BLaER1 treated with 17β-estradiol and CSF1 and Interleukin-3, amounts not matched to agents 10 nM and 100 nM (cell line): ENCODE data around the gene ACOT8.
A peak's percentile ranks its signal among the peaks of the same experiment; 100 is the strongest.
"Not testable (repeated sequence)": the region's sequence is repeated elsewhere in the genome, so short reads cannot be mapped to it uniquely, and the experiment has no call there.

Source experiments
- H3K27ac ChIP-seq, 11 experiments: shearing (Covaris generic); formaldehyde crosslinking; 2 replicates each; pipeline ENCODE4 v1.8.1; 2022
- H3K27me3 ChIP-seq, 11 experiments: shearing (Covaris generic); formaldehyde crosslinking; 2 replicates each; pipeline ENCODE4 v1.8.1; 2022
- H3K36me3 ChIP-seq, 11 experiments: shearing (Covaris generic); formaldehyde crosslinking; 2 replicates each; pipeline ENCODE4 v1.8.1; 2022
- H3K4me1 ChIP-seq, 10 experiments: shearing (Covaris generic); formaldehyde crosslinking; 2 replicates each; pipeline ENCODE4 v1.8.1; 2022
- H3K4me2 ChIP-seq, 11 experiments: shearing (Covaris generic); formaldehyde crosslinking; 2 replicates each; pipeline ENCODE4 v1.8.1; 2022
- H3K4me3 ChIP-seq, 10 experiments: shearing (Covaris generic); formaldehyde crosslinking; 2 replicates each; pipeline ENCODE4 v1.8.1; 2022
- H3K9ac ChIP-seq, 11 experiments: shearing (Covaris generic); formaldehyde crosslinking; 2 replicates each; pipeline ENCODE4 v1.8.1; 2022
- H3K9me3 ChIP-seq, 11 experiments: shearing (Covaris generic); formaldehyde crosslinking; replicated peaks in 1 of 11; 2 replicates each; pipeline ENCODE4 v1.8.1; 2022
- H4K20me1 ChIP-seq, 11 experiments: shearing (Covaris generic); formaldehyde crosslinking; 2 replicates each; pipeline ENCODE4 v1.8.1; 2022
- Cebpa-rat ChIP-seq, 11 experiments: shearing (Covaris generic); IDR thresholded peaks; 2 replicates each; pipeline ENCODE4 v1.8.1; 2022

Gene ACOT8

GRCh38 chr20:45813489-45813888, 43.7 kb downstream of the ACOT8 start:
- Histone ChIP-seq H3K9me3 (peaks cover 0 to 23% (median 20%) of the 10 kb centered on the region in 11 experiments; a peak in 20 of 22 replicates), H3K4me2 (peak overlapping the region; percentile 78 to 93 (median 87)), H3K4me3 (peak overlapping the region in 9 of 10 experiments; percentile 60 to 84 (median 72); a peak in 18 of 20 replicates), H3K4me1 (peaks cover 21 to 49% (median 39%) of the 10 kb centered on the region in 10 experiments), H4K20me1 (peaks cover 0 to 23% (median 0%) of the 10 kb centered on the region in 11 experiments; a peak in 9 of 22 replicates), H3K27me3 (peaks cover 0 to 19% (median 14%) of the 10 kb centered on the region in 11 experiments; a peak in 10 of 22 replicates), H3K27ac (peak overlapping the region in 9 of 11 experiments; percentile 76 to 92 (median 85); a peak in 18 of 22 replicates), H3K36me3 (peaks cover 34 to 72% (median 67%) of the 10 kb centered on the region in 11 experiments), H3K9ac (peak overlapping the region; percentile 61 to 90 (median 84); a peak in 20 of 22 replicates)
- no peak for TF ChIP-seq Cebpa-rat (IDR thresholded peaks at IDR 0.05)

- Histone ChIP-seq H3K4me3 (peak overlapping the region; percentile 56 to 84 (median 72)), H4K20me1 (peaks cover 0 to 23% (median 0%) of the 10 kb centered on the region in 11 experiments; a peak in 9 of 22 replicates), H3K27ac (peak overlapping the region in 10 of 11 experiments; percentile 39 to 92 (median 85); a peak in 19 of 22 replicates), H3K36me3 (peaks cover 39 to 78% (median 72%) of the 10 kb centered on the region in 11 experiments), H3K9ac (peak overlapping the region; percentile 61 to 90 (median 84)), H3K27me3 (peaks cover 0 to 19% (median 14%) of the 10 kb centered on the region in 11 experiments; a peak in 10 of 22 replicates), H3K4me2 (peak overlapping the region; percentile 78 to 93 (median 87)), H3K9me3 (peaks cover 0 to 23% (median 20%) of the 10 kb centered on the region in 11 experiments; a peak in 20 of 22 replicates), H3K4me1 (peaks cover 21 to 49% (median 39%) of the 10 kb centered on the region in 10 experiments)
- TF ChIP-seq Cebpa-rat (IDR thresholded peaks at IDR 0.05) = no peak
Measured at GRCh38 chr20:45813006-45813340, 44.2 kb downstream of the ACOT8 start.

GRCh38 chr20:45812157-45813005, 44.8 kb downstream of the ACOT8 start, which contains the start of gene UBE2C:
Gene UBE2C (plus strand): TSS chr20:45812644. CDS start chr20:45812696, 52 bp downstream.
- peaks cover 0 to 19% (median 14%) of the 10 kb centered on the region in 11 experiments; a peak in 10 of 22 replicates for H3K27me3 ChIP-seq
- peaks cover 21 to 49% (median 39%) of the 10 kb centered on the region in 10 experiments for H3K4me1 ChIP-seq
- H3K36me3 ChIP-seq = peaks cover 45 to 83% (median 75%) of the 10 kb centered on the region in 11 experiments
- peaks cover 0 to 23% (median 20%) of the 10 kb centered on the region in 11 experiments; a peak in 20 of 22 replicates for H3K9me3 ChIP-seq
- peaks cover 0 to 21% (median 0%) of the 10 kb centered on the region in 11 experiments; a peak in 9 of 22 replicates for H4K20me1 ChIP-seq
- peak within 1 kb of the TSS; percentile 61 to 90 (median 84) for H3K9ac ChIP-seq
- H3K27ac ChIP-seq = peak within 1 kb of the TSS in 10 of 11 experiments; percentile 39 to 92 (median 85); a peak in 19 of 22 replicates
- H3K4me3 ChIP-seq = peak within 1 kb of the TSS; percentile 56 to 84 (median 72)
- peak within 1 kb of the TSS; percentile 78 to 93 (median 87) for H3K4me2 ChIP-seq
- TF ChIP-seq Cebpa-rat (IDR thresholded peaks at IDR 0.05) = no peak

- Histone ChIP-seq H3K36me3 (peaks cover 65 to 84% (median 75%) of the 10 kb centered on the region in 11 experiments), H3K27ac (peak overlapping the region in 2 of 11 experiments; percentile 19 to 39; a peak in 3 of 22 replicates)
Measured at GRCh38 chr20:45810191-45810970, 46.8 kb downstream of the ACOT8 start.

GRCh38 chr20:45801851-45802250, 55.3 kb downstream of the ACOT8 start:
- no peak overlapping the region; a peak in 1 of 22 replicates for H3K9ac ChIP-seq
- H3K9me3 ChIP-seq = no peaks in the 10 kb centered on the region
- peaks cover 0 to 6% (median 0%) of the 10 kb centered on the region in 10 experiments; a peak in 4 of 20 replicates for H3K4me1 ChIP-seq
- no peak overlapping the region for H3K4me2 ChIP-seq
- no peak overlapping the region for H3K27ac ChIP-seq
- no peak overlapping the region for H3K4me3 ChIP-seq
- H3K36me3 ChIP-seq = peaks cover 63 to 71% (median 64%) of the 10 kb centered on the region in 11 experiments
- no peak for TF ChIP-seq Cebpa-rat (IDR thresholded peaks at IDR 0.05)
- no peaks in the 10 kb centered on the region for H3K27me3 ChIP-seq
- H4K20me1 ChIP-seq = peaks cover 0 to 15% (median 0%) of the 10 kb centered on the region in 11 experiments; a peak in 6 of 22 replicates

More at GRCh38 chr20:45810191-45810970, 46.8 kb downstream of the ACOT8 start:
- H3K27me3 ChIP-seq = peaks cover 0 to 19% (median 14%) of the 10 kb centered on the region in 11 experiments; a peak in 10 of 22 replicates
- peaks cover 0 to 23% (median 20%) of the 10 kb centered on the region in 11 experiments; a peak in 20 of 22 replicates for H3K9me3 ChIP-seq
- H3K9ac ChIP-seq = no peak overlapping the region
- peak overlapping the region; percentile 18 to 56 (median 42); a peak in 20 of 22 replicates for H3K4me2 ChIP-seq
- peaks cover 21 to 43% (median 36%) of the 10 kb centered on the region in 10 experiments for H3K4me1 ChIP-seq
- TF ChIP-seq Cebpa-rat (IDR thresholded peaks at IDR 0.05) = no peak
- H4K20me1 ChIP-seq = peaks cover 0 to 3% (median 0%) of the 10 kb centered on the region in 11 experiments; a peak in 4 of 22 replicates
- H3K4me3 ChIP-seq = 0 out of 20 replicates have a peak overlapping the region, but pooled peaks of 5 of the 10 experiments have one; percentile 4 to 84 (median 72)

DNA sequence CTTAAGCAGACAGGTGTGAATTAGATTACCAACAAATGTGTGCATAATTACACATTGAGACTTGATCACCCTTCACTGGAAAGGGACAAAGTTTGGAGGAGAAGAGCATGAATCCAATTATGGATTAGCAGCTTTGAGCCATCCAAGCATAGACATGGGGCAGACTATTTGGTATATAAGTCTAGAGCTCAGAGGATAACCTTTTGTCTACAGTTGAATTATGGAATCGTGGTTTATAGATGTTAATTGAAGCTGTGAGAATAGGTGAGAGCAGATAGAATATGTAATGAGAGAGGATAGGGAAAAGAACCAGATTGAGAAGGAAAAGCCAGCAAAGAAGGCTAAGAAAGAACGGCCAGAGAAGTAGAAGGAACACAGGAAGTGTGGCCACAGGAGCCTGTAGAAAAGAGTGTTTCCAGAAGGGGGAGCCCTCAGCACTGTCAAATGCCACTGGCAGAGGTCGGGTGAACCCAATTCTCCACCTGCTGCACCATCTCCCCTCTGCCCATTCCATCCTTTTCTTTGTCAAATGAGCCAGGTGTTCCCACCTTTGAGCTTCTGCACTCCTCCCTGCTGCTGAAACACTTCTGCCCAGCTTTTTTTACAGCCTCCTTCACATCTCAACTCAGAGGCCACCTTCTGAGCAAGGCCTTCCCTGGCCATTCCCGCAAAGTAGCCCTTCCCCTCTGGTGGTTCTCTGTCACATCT, 58.1 kb downstream of the ACOT8 start:
- Histone ChIP-seq H3K4me2 (no peak overlapping the region), H3K4me1 (peaks cover 0 to 6% (median 0%) of the 10 kb centered on the region in 10 experiments; a peak in 4 of 20 replicates), H3K9ac (no peak overlapping the region; a peak in 1 of 22 replicates), H4K20me1 (peaks cover 0 to 15% (median 0%) of the 10 kb centered on the region in 11 experiments; a peak in 6 of 22 replicates), H3K4me3 (no peak overlapping the region), H3K9me3 (no peaks in the 10 kb centered on the region), H3K36me3 (peaks cover 62 to 71% (median 63%) of the 10 kb centered on the region in 11 experiments), H3K27ac (no peak overlapping the region), H3K27me3 (no peaks in the 10 kb centered on the region)
- TF ChIP-seq Cebpa-rat (IDR thresholded peaks at IDR 0.05) = no peak

- not testable (repeated sequence) for H3K27ac ChIP-seq, H3K4me2 ChIP-seq, H3K9ac ChIP-seq, H3K4me3 ChIP-seq, H3K27me3 ChIP-seq, H3K9me3 ChIP-seq
- peaks cover 3 to 17% (median 7%) of the 10 kb centered on the region in 10 experiments for H3K4me1 ChIP-seq
- peaks cover 0 to 15% (median 0%) of the 10 kb centered on the region in 11 experiments; a peak in 6 of 22 replicates for H4K20me1 ChIP-seq
- peaks cover 56 to 69% (median 59%) of the 10 kb centered on the region in 11 experiments for H3K36me3 ChIP-seq
Measured at GRCh38 chr20:45797955-45798354, 59.2 kb downstream of the ACOT8 start.

DNA sequence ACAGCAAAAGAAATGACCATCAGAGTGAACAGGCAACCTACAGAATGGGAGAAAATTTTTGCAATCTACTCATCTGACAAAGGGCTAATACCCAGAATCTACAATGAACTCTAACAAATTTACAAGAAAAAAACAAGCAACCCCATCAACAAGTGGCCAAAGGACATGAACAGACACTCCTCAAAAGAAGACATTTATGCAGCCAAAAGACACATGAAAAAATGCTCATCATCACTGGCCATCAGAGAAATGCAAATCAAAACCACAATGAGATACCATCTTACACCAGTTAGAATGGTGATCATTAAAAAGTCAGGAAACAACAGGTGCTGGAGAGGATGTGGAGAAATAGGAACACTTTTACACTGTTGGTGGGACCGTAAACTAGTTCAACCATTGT, 59.7 kb downstream of the ACOT8 start:
- H3K9me3 ChIP-seq = not testable (repeated sequence)
- peaks cover 52 to 65% (median 55%) of the 10 kb centered on the region in 11 experiments for H3K36me3 ChIP-seq

More for the DNA sequence above, 59.7 kb downstream of the ACOT8 start:
- Histone ChIP-seq H4K20me1 (peaks cover 0 to 15% (median 0%) of the 10 kb centered on the region in 11 experiments; a peak in 6 of 22 replicates), H3K4me1 (peaks cover 7 to 22% (median 11%) of the 10 kb centered on the region in 10 experiments)
- not testable (repeated sequence) for H3K9ac ChIP-seq, H3K27me3 ChIP-seq, H3K4me2 ChIP-seq, H3K4me3 ChIP-seq, H3K27ac ChIP-seq
